SK-N-SH (cell line): ENCODE measurements around the gene IL3. TPM values are rescaled to one million over a fixed set of nuclear protein-coding genes. Genes with fewer than 3 reads are reported as not detected.

Source experiments
- CTCF ChIA-PET: fragments of 300-600, 350-600 bp; formaldehyde crosslinking; extraction: SDS; loops from one replicate; lab custom pipeline; 2021; lab: Yijun Ruan, JAX
- POLR2A ChIA-PET: fragments of 350-600 bp; sonication (Branson Sonifier 250); formaldehyde crosslinking; extraction: SDS; loops from one replicate; lab custom pipeline; 2020; ENCODE audit warnings: antibody characterized with exemption, inconsistent platforms; lab: Yijun Ruan, JAX
- DNase-seq: peaks from one replicate; pipeline ENCODE4 v3.0.0; 2012
- H2AFZ ChIP-seq: fragments of 200-600 bp; sonication (generic); 2 replicates; pipeline ENCODE4 v1.8.1; 2016; ENCODE audit warnings: antibody characterized with exemption, mild to moderate bottlenecking, low read depth
- H3F3A ChIP-seq: fragments of 200-600 bp; sonication (generic); replicated peaks from 2 replicates; pipeline ENCODE3; 2016; ENCODE audit warnings: antibody characterized with exemption, mild to moderate bottlenecking; ENCODE audit not compliant: insufficient read depth
- H3K27ac ChIP-seq, 2 experiments: fragments of 200-500 bp in 1 of 2; fragments of 200-600 bp in 1 of 2; sonication (Bioruptor generic) in 1 of 2; sonication (generic), shearing (Covaris generic) in 1 of 2; 2 replicates each; pipeline versions ENCODE4 v1.5.1 to v1.6.1; 2014 to 2016; ENCODE audit warnings: low read depth in 2 of 2, inconsistent platforms in 1 of 2, low read length in 1 of 2, mild to moderate bottlenecking in 1 of 2, mixed read lengths in 1 of 2
- H3K27me3 ChIP-seq: fragments of 200-600 bp; sonication (generic), shearing (Covaris generic); 2 replicates; pipeline ENCODE4 v1.6.1; 2016; ENCODE audit warnings: mixed run types; ENCODE audit not compliant: insufficient read depth
- H3K36me3 ChIP-seq, 2 experiments: fragments of 200-500 bp in 1 of 2; fragments of 200-600 bp in 1 of 2; sonication (Bioruptor generic) in 1 of 2; sonication (generic) in 1 of 2; replicated peaks in 1 of 2; 2 replicates each; pipeline versions ENCODE3 to v1.5.1; 2014 to 2016; ENCODE audit warnings: low read length in 1 of 2, mild to moderate bottlenecking in 1 of 2; ENCODE audit not compliant: insufficient read depth in 2 of 2, control insufficient read depth in 1 of 2
- H3K4me1 ChIP-seq, 2 experiments: fragments of 200-500 bp in 1 of 2; fragments of 200-600 bp in 1 of 2; sonication (Bioruptor generic) in 1 of 2; sonication (generic), shearing (Covaris generic) in 1 of 2; 2 replicates each; pipeline versions ENCODE4 v1.5.1 to v1.6.1; 2014 to 2016; ENCODE audit warnings: low read depth in 1 of 2, low read length in 1 of 2, mixed run types in 1 of 2; ENCODE audit not compliant: insufficient read depth in 2 of 2, control insufficient read depth in 1 of 2
- H3K4me2 ChIP-seq: fragments of 200-600 bp; sonication (generic), shearing (Covaris generic); 2 replicates; pipeline ENCODE4 v1.6.1; 2017; ENCODE audit warnings: mixed run types
- H3K4me3 ChIP-seq, 2 experiments: fragments of 200-500 bp in 1 of 2; fragments of 200-600 bp in 1 of 2; sonication (Bioruptor generic) in 1 of 2; sonication (generic), shearing (Covaris generic) in 1 of 2; 2 replicates each; pipeline versions ENCODE4 v1.5.1 to v1.8.1; 2014 to 2016; ENCODE audit warnings: low read depth in 2 of 2, inconsistent platforms in 1 of 2, low read length in 1 of 2, mild to moderate bottlenecking in 1 of 2, mixed read lengths in 1 of 2, moderate library complexity in 1 of 2
- H3K79me2 ChIP-seq: fragments of 200-600 bp; sonication (generic); 2 replicates; pipeline ENCODE4 v1.8.1; 2017; ENCODE audit warnings: mild to moderate bottlenecking; ENCODE audit not compliant: insufficient read depth
- H3K9ac ChIP-seq: fragments of 200-600 bp; sonication (generic); 2 replicates; pipeline ENCODE4 v1.6.1; 2017; ENCODE audit warnings: mixed run types
- H3K9me2 ChIP-seq: fragments of 200-600 bp; sonication (generic); 2 replicates; pipeline ENCODE4 v1.6.1; 2017; ENCODE audit warnings: mixed run types
- H3K9me3 ChIP-seq: fragments of 200-600 bp; sonication (generic); 2 replicates; pipeline ENCODE4 v1.6.1; 2017; ENCODE audit warnings: mixed run types, mild to moderate bottlenecking, moderate library complexity
- H4K20me1 ChIP-seq: fragments of 200-600 bp; sonication (generic); 2 replicates; pipeline ENCODE4 v1.6.1; 2017; ENCODE audit warnings: mild to moderate bottlenecking, mixed run types; ENCODE audit not compliant: insufficient read depth
- CHD2 ChIP-seq: fragments of 150-350 bp; IDR thresholded peaks from 2 replicates; pipeline ENCODE4 v1.6.1; 2018; ENCODE audit warnings: low read length; ENCODE audit not compliant: partially characterized antibody
- CTCF ChIP-seq: fragments of 200-600 bp; sonication (generic); IDR thresholded peaks from 2 replicates; pipeline ENCODE4 v1.6.1; 2017; ENCODE audit warnings: antibody characterized with exemption, mild to moderate bottlenecking, moderate library complexity
- ELF1 ChIP-seq: IDR thresholded peaks from 2 replicates; pipeline ENCODE4 v1.4.0; 2012
- EP300 ChIP-seq, 2 experiments: IDR thresholded peaks; 2 replicates each; pipeline versions ENCODE4 v1.4.0 to v1.6.1; 2012; ENCODE audit warnings: borderline replicate concordance in 1 of 2, low read depth in 1 of 2, low read length in 1 of 2
- FOSL2 ChIP-seq: IDR thresholded peaks from 2 replicates; pipeline ENCODE4 v1.4.0; 2012; ENCODE audit warnings: low read depth, mild to moderate bottlenecking, moderate library complexity, borderline replicate concordance
- FOXM1 ChIP-seq: IDR thresholded peaks from 2 replicates; pipeline ENCODE4 v1.4.0; 2012; ENCODE audit warnings: low read depth, mild to moderate bottlenecking
- GATA2 ChIP-seq: sonication (generic); formaldehyde crosslinking; IDR thresholded peaks from 2 replicates; pipeline ENCODE4 v1.5.0; 2020; ENCODE audit warnings: mild to moderate bottlenecking, missing genetic modification reagents
- MAX ChIP-seq: IDR thresholded peaks from 2 replicates; pipeline ENCODE4 v1.4.0; 2012; ENCODE audit warnings: low read depth
- MEF2A ChIP-seq: IDR thresholded peaks from 2 replicates; pipeline ENCODE4 v1.4.0; 2012; ENCODE audit warnings: low read depth, borderline replicate concordance
- NFIC ChIP-seq: IDR thresholded peaks from 2 replicates; pipeline ENCODE4 v1.4.0; 2012; ENCODE audit warnings: borderline replicate concordance
- NRF1 ChIP-seq: IDR thresholded peaks from 2 replicates; pipeline ENCODE4 v1.6.1; 2012; ENCODE audit warnings: low read depth, mild to moderate bottlenecking, low read length
- RAD21 ChIP-seq: IDR thresholded peaks from 2 replicates; pipeline ENCODE4 v1.6.1; 2012; ENCODE audit warnings: mild to moderate bottlenecking, low read length
- RXRA ChIP-seq: IDR thresholded peaks from 2 replicates; pipeline ENCODE4 v1.4.0; 2012; ENCODE audit warnings: low read depth, mild to moderate bottlenecking, borderline replicate concordance
- SIN3A ChIP-seq: IDR thresholded peaks from 2 replicates; pipeline ENCODE4 v1.6.1; 2012; ENCODE audit warnings: low read depth, mild to moderate bottlenecking, low read length, moderate library complexity, borderline replicate concordance
- SMC3 ChIP-seq: IDR thresholded peaks from 2 replicates; pipeline ENCODE4 v1.6.1; 2012; ENCODE audit warnings: low read depth, low read length, improper control_type of control experiment
- TCF12 ChIP-seq: IDR thresholded peaks from 2 replicates; pipeline ENCODE4 v1.4.0; 2012
- TEAD4 ChIP-seq: IDR thresholded peaks from 2 replicates; pipeline ENCODE4 v1.4.0; 2012; ENCODE audit warnings: mild to moderate bottlenecking, borderline replicate concordance; ENCODE audit not compliant: insufficient read depth
- YY1 ChIP-seq: IDR thresholded peaks from 2 replicates; pipeline ENCODE4 v1.4.0; 2012; ENCODE audit warnings: low read depth, mild to moderate bottlenecking
- whole genome bisulfite sequencing: methylation state at CpG from one replicate; pipeline ENCODE4 v1.1.6; 2017; ENCODE audit warnings: low lambda C conversion rate; 5-methylcytosine and 5-hydroxymethylcytosine counted together
- polyA plus RNA-seq, 3 experiments: library from polyadenylated mRNA; depleted of rRNA; stranded (reverse); fragments of >200 nt; gene quantifications; 2 replicates each; pipeline ENCODE4 v1.2.3, GENCODE V29; 2012
- TF ChIP-seq, protein P1 (sequence below): IDR thresholded peaks from 2 replicates; pipeline ENCODE4 v1.4.0; 2012; ENCODE audit warnings: low read depth, borderline replicate concordance
- TF ChIP-seq, protein P2 (sequence below): fragments of 150-350 bp; IDR thresholded peaks from 2 replicates; pipeline ENCODE4 v1.6.1; 2017; ENCODE audit warnings: antibody characterized with exemption, low read length, low read depth, borderline replicate concordance
- TF ChIP-seq, protein P3 (sequence below): IDR thresholded peaks from 2 replicates; pipeline ENCODE4; 2012

IL3 gene
- polyA plus RNA-seq, 1 of the 3 experiments (the other 2 are of a cell fraction) = not detected

GRCh38 chr5:132076202-132076830, 15.9 kb downstream of the IL3 start:
- Histone ChIP-seq H3K4me2 (no peak overlapping the region), H3K27me3 (no peaks in the 10 kb centered on the region), H3K79me2 (no peaks in the 10 kb centered on the region), H3F3A (no peaks in the 10 kb centered on the region), H3K9me2 (no peaks in the 10 kb centered on the region), H3K4me3 (no peak overlapping the region), H3K27ac (no peak overlapping the region), H3K4me1 (peaks cover 0 to 5% of the 10 kb centered on the region in 2 experiments; a peak in 1 of 4 replicates), H4K20me1 (no peaks in the 10 kb centered on the region), H2AFZ (no peak overlapping the region), H3K36me3 (no peaks in the 10 kb centered on the region), H3K9me3 (no peaks in the 10 kb centered on the region), H3K9ac (no peak overlapping the region)
- WGBS = 89% methylated on average over 10 of the region's 11 CpGs
- ChIA-PET CTCF (interaction anchor here (2.7 kb wide), 1 partner anchor 12 kb away, joined by 21 read pairs; no protein-coding TSS in a partner anchor), POLR2A (no interaction called here)
- no peak for TF ChIP-seq MEF2A
- TF ChIP-seq, protein P1, sequence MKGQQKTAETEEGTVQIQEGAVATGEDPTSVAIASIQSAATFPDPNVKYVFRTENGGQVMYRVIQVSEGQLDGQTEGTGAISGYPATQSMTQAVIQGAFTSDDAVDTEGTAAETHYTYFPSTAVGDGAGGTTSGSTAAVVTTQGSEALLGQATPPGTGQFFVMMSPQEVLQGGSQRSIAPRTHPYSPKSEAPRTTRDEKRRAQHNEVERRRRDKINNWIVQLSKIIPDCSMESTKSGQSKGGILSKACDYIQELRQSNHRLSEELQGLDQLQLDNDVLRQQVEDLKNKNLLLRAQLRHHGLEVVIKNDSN = no peak
- TF ChIP-seq FOXM1 = no peak
- TF ChIP-seq GATA2 = no peak
- no peak for TF ChIP-seq TEAD4
- TF ChIP-seq YY1 = no peak
- TF ChIP-seq FOSL2 = no peak
- no peak for TF ChIP-seq MAX
- TF ChIP-seq RXRA = no peak
- no peak for TF ChIP-seq EP300 (IDR thresholded peaks at IDR 0.05; ENCODE audit: borderline replicate concordance in 1 of 2, low read depth in 1 of 2, low read length in 1 of 2)
- no peak for TF ChIP-seq SIN3A
- TF ChIP-seq TCF12 = no peak
- no peak for TF ChIP-seq NRF1
- no peak for TF ChIP-seq ELF1
- no peak for TF ChIP-seq NFIC
- no peak for TF ChIP-seq SMC3
- no peak for DNase-seq

- H3K4me2 ChIP-seq = no peak overlapping the region
- WGBS = 94% methylated on average over 8 of the region's 8 CpGs
- POLR2A ChIA-PET = no interaction called here
- H3K4me1 ChIP-seq = peaks cover 0 to 5% of the 10 kb centered on the region in 2 experiments; a peak in 1 of 4 replicates
- no peaks in the 10 kb centered on the region for H3F3A ChIP-seq
- no peaks in the 10 kb centered on the region for H4K20me1 ChIP-seq
- no peaks in the 10 kb centered on the region for H3K9me3 ChIP-seq
- H3K9ac ChIP-seq = no peak overlapping the region
- no peak for DNase-seq
- no peak overlapping the region for H3K27ac ChIP-seq
- H2AFZ ChIP-seq = no peak overlapping the region
- no peaks in the 10 kb centered on the region for H3K9me2 ChIP-seq
- CTCF ChIA-PET = interaction anchor here (2.7 kb wide), 1 partner anchor 13 kb away, joined by 21 read pairs; no protein-coding TSS in a partner anchor
- H3K36me3 ChIP-seq = no peaks in the 10 kb centered on the region
- no peak overlapping the region for H3K4me3 ChIP-seq
- no peaks in the 10 kb centered on the region for H3K27me3 ChIP-seq
- H3K79me2 ChIP-seq = no peaks in the 10 kb centered on the region
- TF ChIP-seq, protein P2, sequence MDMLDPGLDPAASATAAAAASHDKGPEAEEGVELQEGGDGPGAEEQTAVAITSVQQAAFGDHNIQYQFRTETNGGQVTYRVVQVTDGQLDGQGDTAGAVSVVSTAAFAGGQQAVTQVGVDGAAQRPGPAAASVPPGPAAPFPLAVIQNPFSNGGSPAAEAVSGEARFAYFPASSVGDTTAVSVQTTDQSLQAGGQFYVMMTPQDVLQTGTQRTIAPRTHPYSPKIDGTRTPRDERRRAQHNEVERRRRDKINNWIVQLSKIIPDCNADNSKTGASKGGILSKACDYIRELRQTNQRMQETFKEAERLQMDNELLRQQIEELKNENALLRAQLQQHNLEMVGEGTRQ = no peak
- TF ChIP-seq, protein P3, sequence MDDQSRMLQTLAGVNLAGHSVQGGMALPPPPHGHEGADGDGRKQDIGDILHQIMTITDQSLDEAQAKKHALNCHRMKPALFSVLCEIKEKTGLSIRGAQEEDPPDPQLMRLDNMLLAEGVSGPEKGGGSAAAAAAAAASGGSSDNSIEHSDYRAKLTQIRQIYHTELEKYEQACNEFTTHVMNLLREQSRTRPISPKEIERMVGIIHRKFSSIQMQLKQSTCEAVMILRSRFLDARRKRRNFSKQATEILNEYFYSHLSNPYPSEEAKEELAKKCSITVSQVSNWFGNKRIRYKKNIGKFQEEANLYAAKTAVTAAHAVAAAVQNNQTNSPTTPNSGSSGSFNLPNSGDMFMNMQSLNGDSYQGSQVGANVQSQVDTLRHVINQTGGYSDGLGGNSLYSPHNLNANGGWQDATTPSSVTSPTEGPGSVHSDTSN = no peak
- TF ChIP-seq SIN3A (no peak), FOSL2 (no peak), FOXM1 (no peak), CHD2 (no peak), RAD21 (no peak), SMC3 (no peak), ELF1 (no peak), EP300 (IDR thresholded peaks at IDR 0.05; ENCODE audit: borderline replicate concordance in 1 of 2, low read depth in 1 of 2, low read length in 1 of 2) (no peak), GATA2 (no peak), CTCF (no peak)
Observed at GRCh38 chr5:132076983-132077382, 16.5 kb downstream of the IL3 start.
